GM12892 (cell line): ENCODE data around the gene ZNF26.
"Not testable (repeated sequence)": the region's sequence is repeated elsewhere in the genome, so short reads cannot be mapped to it uniquely, and the experiment has no call there.

ENCODE experiments used
- POLR2A ChIP-seq: IDR thresholded peaks from 2 replicates; pipeline ENCODE4 v1.6.1; 2011; ENCODE audit warnings: low read depth, low read length, control low read depth
- POLR2AphosphoS5 ChIP-seq: IDR thresholded peaks from 2 replicates; pipeline ENCODE4 v1.6.1; 2011; ENCODE audit warnings: low read depth, low read length, control low read depth
- TAF1 ChIP-seq: IDR thresholded peaks from 2 replicates; pipeline ENCODE4 v1.6.1; 2011; ENCODE audit warnings: low read depth, mild to moderate bottlenecking, control low read depth, low read length, borderline replicate concordance

- not testable (repeated sequence) for TF ChIP-seq TAF1, POLR2A, POLR2AphosphoS5
These were observed 47.4 kb upstream of the ZNF26 start for GRCh38 chr12:132938807-132939206.
